DOHH2 (cell line): ENCODE data around the gene CIB4.

ENCODE experiments used
- CTCF ChIP-seq: fragments of 200-600 bp; sonication (generic); IDR thresholded peaks from one replicate; pipeline ENCODE4 v1.5.1; 2014; ENCODE audit warnings: antibody characterized with exemption, mild to moderate bottlenecking, low read depth, low read length; ENCODE audit not compliant: poor library complexity, severe bottlenecking
- EZH2phosphoT487 ChIP-seq: fragments of 200-600 bp; sonication (generic); IDR thresholded peaks from 2 replicates; pipeline ENCODE4 v1.6.1; 2017; ENCODE audit warnings: borderline replicate concordance, mild to moderate bottlenecking, antibody characterized with exemption, low read length, moderate library complexity, mixed read lengths

- no peak for TF ChIP-seq CTCF
- no peak for TF ChIP-seq EZH2phosphoT487
These were observed 7.7 kb downstream of the CIB4 start for GRCh38 chr2:26633351-26633945.
